ENCODE results near the gene RAD51B. TPM values are rescaled to one million over a fixed set of nuclear protein-coding genes. Genes with fewer than 3 reads are reported as not detected.
"Not testable (repeated sequence)": the region's sequence is repeated elsewhere in the genome, so short reads cannot be mapped to it uniquely, and the experiment has no call there.

Gene RAD51B
- total and polyA plus RNA-seq, 9 donors = 21.6 to 70.1 (median 35.1) TPM

DNA sequence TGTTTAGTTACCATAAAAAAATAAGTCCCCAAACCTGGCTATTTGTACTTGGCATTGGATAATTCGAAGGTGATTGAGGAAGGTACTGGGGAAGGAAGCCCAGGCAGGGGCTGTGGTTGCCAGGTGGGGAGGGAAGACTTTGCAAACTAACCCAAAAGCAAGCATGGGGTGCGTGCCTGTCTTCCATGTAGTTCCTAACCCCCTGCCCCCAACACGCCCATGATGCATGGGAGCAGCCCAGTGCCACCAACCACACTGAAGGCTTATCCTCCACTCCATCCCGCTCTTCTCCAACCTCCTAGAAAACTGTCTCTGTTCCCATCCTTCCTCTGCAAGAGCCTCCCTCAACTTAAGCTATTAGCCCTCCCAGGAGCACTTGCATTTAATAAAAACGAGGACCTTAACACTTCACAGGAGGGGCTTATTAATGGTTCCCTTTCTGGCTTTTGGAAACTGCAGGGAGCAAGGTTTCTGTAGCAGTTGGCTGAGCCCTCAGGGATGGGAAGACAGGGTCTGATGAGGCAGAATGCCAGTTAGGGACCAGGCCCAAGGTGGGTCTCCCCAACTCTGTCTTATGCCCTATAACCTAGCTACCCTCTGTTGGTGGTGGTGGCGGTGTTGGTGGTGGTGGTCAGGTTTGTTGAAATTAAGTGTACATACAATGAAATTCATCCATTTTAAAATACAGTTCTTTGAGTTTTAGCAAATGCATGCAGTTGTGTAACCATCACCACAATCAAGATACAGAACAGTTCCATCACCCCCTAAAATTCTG, 877.3 kb downstream of the RAD51B start:
- H3K27ac ChIP-seq = no peak overlapping the region
- peaks cover 1% of the 10 kb centered on the region for H3K4me1 ChIP-seq (ENCODE audit: insufficient read depth)
- H3K36me3 ChIP-seq = no peaks in the 10 kb centered on the region
- H3K27me3 ChIP-seq = no peaks in the 10 kb centered on the region
- H3K4me3 ChIP-seq = no peak overlapping the region
- no peak for DNase-seq
- TF ChIP-seq EP300 (IDR thresholded peaks at IDR 0.05) (no peak), POLR2A (IDR thresholded peaks at IDR 0.05) (no peak)
- TF ChIP-seq, protein P1, sequence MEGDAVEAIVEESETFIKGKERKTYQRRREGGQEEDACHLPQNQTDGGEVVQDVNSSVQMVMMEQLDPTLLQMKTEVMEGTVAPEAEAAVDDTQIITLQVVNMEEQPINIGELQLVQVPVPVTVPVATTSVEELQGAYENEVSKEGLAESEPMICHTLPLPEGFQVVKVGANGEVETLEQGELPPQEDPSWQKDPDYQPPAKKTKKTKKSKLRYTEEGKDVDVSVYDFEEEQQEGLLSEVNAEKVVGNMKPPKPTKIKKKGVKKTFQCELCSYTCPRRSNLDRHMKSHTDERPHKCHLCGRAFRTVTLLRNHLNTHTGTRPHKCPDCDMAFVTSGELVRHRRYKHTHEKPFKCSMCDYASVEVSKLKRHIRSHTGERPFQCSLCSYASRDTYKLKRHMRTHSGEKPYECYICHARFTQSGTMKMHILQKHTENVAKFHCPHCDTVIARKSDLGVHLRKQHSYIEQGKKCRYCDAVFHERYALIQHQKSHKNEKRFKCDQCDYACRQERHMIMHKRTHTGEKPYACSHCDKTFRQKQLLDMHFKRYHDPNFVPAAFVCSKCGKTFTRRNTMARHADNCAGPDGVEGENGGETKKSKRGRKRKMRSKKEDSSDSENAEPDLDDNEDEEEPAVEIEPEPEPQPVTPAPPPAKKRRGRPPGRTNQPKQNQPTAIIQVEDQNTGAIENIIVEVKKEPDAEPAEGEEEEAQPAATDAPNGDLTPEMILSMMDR (IDR thresholded peaks at IDR 0.05) = no peak
- intact Hi-C loops (cut with DNase I) = no loop called here
- H3K9me3 ChIP-seq = no peaks in the 10 kb centered on the region
- WGBS, 3 donors = 95 to 99% (median 97%) methylated on average over 6 of the region's 6 CpGs

DNA sequence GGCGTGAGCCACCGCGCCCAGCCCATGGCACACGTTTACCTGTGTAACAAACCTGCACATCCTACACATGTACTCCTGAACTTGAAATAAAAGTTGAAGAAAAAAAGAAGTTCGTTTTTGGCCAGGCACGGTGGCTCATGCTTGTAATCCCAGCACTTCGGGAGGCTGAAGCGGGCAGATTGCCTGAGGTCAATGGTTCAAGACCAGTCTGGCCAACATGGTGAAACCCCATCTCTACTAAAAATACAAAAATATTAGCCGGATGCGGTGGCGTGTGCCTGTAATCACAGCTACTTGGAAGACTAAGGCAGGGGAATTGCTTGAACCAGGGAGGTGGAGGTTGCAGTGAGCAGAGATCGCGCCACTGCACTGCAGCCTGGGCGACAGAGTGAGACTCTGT, 879.2 kb downstream of the RAD51B start:
- not testable (repeated sequence) for H3K27me3 ChIP-seq, DNase-seq, H3K4me3 ChIP-seq

DNA sequence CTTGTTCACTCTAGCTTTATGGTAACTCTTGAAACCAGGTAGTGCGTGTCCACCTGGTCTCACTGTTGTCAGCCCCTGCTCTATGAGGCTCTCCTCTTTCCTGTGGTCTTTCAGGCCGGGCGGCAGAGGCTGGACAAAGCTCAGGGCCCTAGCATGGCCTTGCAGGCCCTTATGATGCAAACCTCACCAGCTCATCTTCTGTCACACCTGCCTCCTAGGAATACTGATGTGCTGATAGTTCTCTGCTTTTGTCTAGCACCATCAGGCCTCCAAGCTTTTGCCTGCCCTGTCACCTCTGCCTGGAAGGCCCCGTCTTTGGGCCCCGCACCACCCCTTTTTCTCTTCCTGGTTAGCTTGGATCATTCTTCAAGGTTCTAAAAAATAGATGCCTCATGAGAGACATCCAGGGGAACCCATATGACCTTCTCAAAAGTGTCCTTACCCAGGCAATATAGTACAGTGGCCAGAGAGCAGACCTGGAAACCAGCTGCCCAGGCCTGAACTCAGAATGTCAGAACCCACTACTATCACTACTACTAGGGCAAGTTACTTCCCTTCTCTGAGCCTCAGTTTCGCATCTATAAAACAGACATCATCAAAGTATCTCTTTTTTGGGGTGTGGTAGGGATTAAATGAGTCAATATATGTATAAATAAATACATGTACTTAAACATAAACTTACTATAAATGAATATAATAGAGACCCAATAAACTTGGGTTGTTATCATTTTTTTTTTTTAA, 881.6 kb downstream of the RAD51B start:
- H3K27me3 ChIP-seq = no peaks in the 10 kb centered on the region
- DNase-seq = no peak
- intact Hi-C loops (cut with DNase I) = no loop called here
- no peak overlapping the region for H3K27ac ChIP-seq
- no peaks in the 10 kb centered on the region for H3K9me3 ChIP-seq
- no peaks in the 10 kb centered on the region for H3K36me3 ChIP-seq
- TF ChIP-seq, protein P1 (IDR thresholded peaks at IDR 0.05) = no peak
- no peak for TF ChIP-seq POLR2A (IDR thresholded peaks at IDR 0.05)
- TF ChIP-seq EP300 (IDR thresholded peaks at IDR 0.05) = no peak
- H3K4me3 ChIP-seq = no peak overlapping the region
- 98% methylated on average over 6 of the region's 6 CpGs for WGBS, 3 donors
- peaks cover 14% of the 10 kb centered on the region for H3K4me1 ChIP-seq (ENCODE audit: insufficient read depth)

More for the DNA sequence above, 879.2 kb downstream of the RAD51B start:
- H3K36me3 ChIP-seq; H3K27ac ChIP-seq; intact Hi-C loops (cut with DNase I); H3K9me3 ChIP-seq; H3K4me1 ChIP-seq (ENCODE audit: insufficient read depth): not testable (repeated sequence)
- 82 to 84% (median 83%) methylated on average over 14 of the region's 14 CpGs for WGBS, 3 donors

DNA sequence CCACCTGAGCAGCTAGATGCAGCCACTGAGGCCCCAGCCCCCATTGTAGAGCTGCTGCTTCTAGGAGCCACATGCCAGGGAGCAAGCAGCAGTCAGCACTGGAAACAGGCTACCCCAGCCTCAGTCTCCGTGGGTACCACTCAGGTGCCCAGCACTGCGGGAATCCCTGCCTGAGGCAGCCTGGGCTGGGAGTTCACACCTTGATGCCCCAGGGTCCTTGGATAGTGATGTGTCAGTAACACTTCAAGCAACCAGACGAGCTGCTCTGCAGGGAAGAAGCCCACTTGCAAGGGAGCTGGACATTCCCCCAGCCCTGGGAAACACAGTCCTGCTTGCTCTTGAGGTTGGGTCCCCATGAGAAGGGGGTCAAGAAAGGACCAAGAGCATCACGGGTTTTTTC, 882.6 kb downstream of the RAD51B start:
- H3K27ac ChIP-seq = no peak overlapping the region
- peak in 1 of 5 donors; percentile 24 for DNase-seq
- peaks cover 17% of the 10 kb centered on the region for H3K4me1 ChIP-seq (ENCODE audit: insufficient read depth)
- no peaks in the 10 kb centered on the region for H3K27me3 ChIP-seq
- H3K9me3 ChIP-seq = no peaks in the 10 kb centered on the region
- 74 to 94% (median 93%) methylated on average over 4 of the region's 4 CpGs for WGBS, 3 donors
- intact Hi-C loops (cut with DNase I) = no loop called here
- TF ChIP-seq EP300 (IDR thresholded peaks at IDR 0.05) (no peak), POLR2A (IDR thresholded peaks at IDR 0.05) (no peak)
- no peak overlapping the region for H3K4me3 ChIP-seq
- no peaks in the 10 kb centered on the region for H3K36me3 ChIP-seq

DNA sequence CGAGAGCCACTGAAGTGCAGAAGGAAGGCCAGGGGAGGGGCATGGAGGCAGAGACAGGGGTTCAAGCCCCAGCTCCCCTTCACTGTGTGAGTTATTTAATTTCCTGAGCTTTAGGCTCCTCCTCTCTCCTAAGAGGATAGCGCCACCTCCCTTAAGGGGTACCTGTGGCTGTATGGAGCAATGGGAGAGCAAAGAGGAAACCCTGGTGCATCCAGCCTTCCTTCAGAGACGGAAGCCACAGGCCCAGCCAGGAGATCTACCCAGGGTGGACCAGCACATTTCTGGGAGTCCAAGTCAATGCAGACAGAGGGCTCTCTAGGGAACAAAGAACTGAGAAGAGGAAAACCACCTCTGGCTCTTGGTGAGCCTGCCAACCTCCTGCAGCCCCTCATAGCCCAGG, 883.0 kb downstream of the RAD51B start:
- WGBS, 3 donors = 93 to 97% (median 97%) methylated on average over 3 of the region's 3 CpGs
- Histone ChIP-seq H3K36me3 (no peaks in the 10 kb centered on the region), H3K9me3 (no peaks in the 10 kb centered on the region), H3K27me3 (no peaks in the 10 kb centered on the region), H3K27ac (no peak overlapping the region), H3K4me3 (no peak overlapping the region), H3K4me1 (ENCODE audit: insufficient read depth) (peaks cover 17% of the 10 kb centered on the region)
- DNase-seq = no peak
- TF ChIP-seq, protein P1 (IDR thresholded peaks at IDR 0.05) = no peak
- TF ChIP-seq EP300 (IDR thresholded peaks at IDR 0.05) (no peak), POLR2A (IDR thresholded peaks at IDR 0.05) (no peak)
- intact Hi-C loops (cut with DNase I) = no loop called here

All from ovary (tissue), 9 donors.